H54 (cell line): ENCODE results near the gene MGST2.

Experiments used
- DNase-seq: peaks from one replicate; pipeline ENCODE4 v3.0.0; 2011; ENCODE audit warnings: low spot score, mixed read lengths; ENCODE audit not compliant: insufficient read length
- FAIRE-seq: peaks from 3 replicates; lab custom pipeline; 2011; peaks lifted over from hg19 to GRCh38; lab: Jason Lieb, UNC
- POLR2A ChIP-seq: IDR thresholded peaks from 2 replicates; pipeline ENCODE4 v1.6.1; 2011; ENCODE audit warnings: low read depth, mild to moderate bottlenecking, low read length

MGST2 gene

GRCh38 chr4:139719381-139720101, 53.9 kb downstream of the MGST2 start:
- FAIRE-seq (no peak), DNase-seq (no peak)
- TF ChIP-seq POLR2A = no peak

GRCh38 chr4:139720806-139721205, 55.2 kb downstream of the MGST2 start:
- FAIRE-seq (no peak), DNase-seq (no peak)
- no peak for TF ChIP-seq POLR2A

- no peak for TF ChIP-seq POLR2A
- FAIRE-seq = no peak
- no peak for DNase-seq
These were observed 56.2 kb downstream of the MGST2 start for GRCh38 chr4:139721789-139722188.

- FAIRE-seq (no peak), DNase-seq (no peak)
- TF ChIP-seq POLR2A = no peak
These were observed 59.6 kb downstream of the MGST2 start for GRCh38 chr4:139725236-139725635.

- FAIRE-seq = no peak
- no peak for TF ChIP-seq POLR2A
- no peak for DNase-seq
These were observed 61.0 kb downstream of the MGST2 start for GRCh38 chr4:139726615-139727014.

GRCh38 chr4:139728146-139728545, 62.5 kb downstream of the MGST2 start:
- no peak for TF ChIP-seq POLR2A
- no peak for DNase-seq
- FAIRE-seq = no peak

- no peak for TF ChIP-seq POLR2A
- DNase-seq (no peak), FAIRE-seq (no peak)
These were observed 63.2 kb downstream of the MGST2 start for GRCh38 chr4:139728840-139729239.

- DNase-seq (no peak), FAIRE-seq (no peak)
- no peak for TF ChIP-seq POLR2A
These were observed 67.5 kb downstream of the MGST2 start for GRCh38 chr4:139732991-139733570.

GRCh38 chr4:139734201-139734874, 68.7 kb downstream of the MGST2 start:
- DNase-seq = no peak
- no peak for TF ChIP-seq POLR2A
- no peak for FAIRE-seq

- no peak for TF ChIP-seq POLR2A
- DNase-seq = peak; percentile 53
- no peak for FAIRE-seq
These were observed 69.3 kb downstream of the MGST2 start for GRCh38 chr4:139734875-139735380.

GRCh38 chr4:139735381-139736273, 70.0 kb downstream of the MGST2 start:
- no peak for FAIRE-seq
- TF ChIP-seq POLR2A = no peak
- DNase-seq = no peak

- TF ChIP-seq POLR2A = no peak
- FAIRE-seq (no peak), DNase-seq (no peak)
These were observed 70.6 kb downstream of the MGST2 start for GRCh38 chr4:139736274-139736660.

GRCh38 chr4:139736661-139737060, 71.0 kb downstream of the MGST2 start:
- DNase-seq (no peak), FAIRE-seq (no peak)
- TF ChIP-seq POLR2A = no peak
